Calu3 (cell line): ENCODE data around the gene KLHL29. TPM values are rescaled to one million over a fixed set of nuclear protein-coding genes. Genes with fewer than 3 reads are reported as not detected.

ENCODE experiments used
- BruUV-seq: library from RNA; stranded (reverse); fragments of 400-500 nt; replicated peaks from 2 replicates; lab custom pipeline; 2021; lab: Mats Ljungman, UMichigan
- CTCF ChIA-PET: fragments of 300-600 bp; sonication (Branson Sonifier 250); formaldehyde crosslinking; loops from one replicate; lab custom pipeline; 2022; ENCODE audit warnings: antibody characterized with exemption; lab: Charles Lee
- DNase-seq: peaks from one replicate; pipeline ENCODE4 v3.0.0; 2022
- H3K27ac Mint-ChIP-seq: one replicate; pipeline ENCODE4 v1.8.0; 2022; ENCODE audit warnings: mixed read lengths; ENCODE audit not compliant: unreplicated experiment
- H3K27me3 Mint-ChIP-seq: one replicate; pipeline ENCODE4 v1.8.0; 2022; ENCODE audit warnings: mixed read lengths; ENCODE audit not compliant: unreplicated experiment
- H3K36me3 Mint-ChIP-seq: one replicate; pipeline ENCODE4 v1.8.0; 2022; ENCODE audit warnings: mild to moderate bottlenecking, moderate library complexity, mixed read lengths; ENCODE audit not compliant: insufficient read depth, unreplicated experiment
- H3K4me1 Mint-ChIP-seq: one replicate; pipeline ENCODE4 v1.8.0; 2022; ENCODE audit warnings: mild to moderate bottlenecking, low read depth, mixed read lengths; ENCODE audit not compliant: unreplicated experiment
- H3K4me3 Mint-ChIP-seq: one replicate; pipeline ENCODE4 v1.8.0; 2022; ENCODE audit warnings: mild to moderate bottlenecking, low read depth, moderate library complexity, mixed read lengths; ENCODE audit not compliant: unreplicated experiment
- H3K9me3 Mint-ChIP-seq: one replicate; pipeline ENCODE4 v1.8.0; 2022; ENCODE audit warnings: low read depth, mixed read lengths; ENCODE audit not compliant: unreplicated experiment
- intact Hi-C: fragments of 100-400 bp; cut with micrococcal nuclease; formaldehyde crosslinking; loops from one replicate; pipeline ENCODE4 v1.10.0; 2022; ENCODE audit not compliant: unreplicated experiment
- total RNA-seq: library from RNA; stranded (reverse); gene quantifications from 2 replicates; pipeline ENCODE4 v1.2.3, GENCODE V29; 2022
- TF ChIP-seq, protein P1 (sequence below): fragments of 200-600 bp; IDR thresholded peaks from one replicate; pipeline ENCODE4 v1.8.0; 2022; ENCODE audit warnings: antibody characterized with exemption; ENCODE audit not compliant: unreplicated experiment

The KLHL29 gene
- total RNA-seq, 1 experiment from 2014 or later: 11.9 TPM

DNA sequence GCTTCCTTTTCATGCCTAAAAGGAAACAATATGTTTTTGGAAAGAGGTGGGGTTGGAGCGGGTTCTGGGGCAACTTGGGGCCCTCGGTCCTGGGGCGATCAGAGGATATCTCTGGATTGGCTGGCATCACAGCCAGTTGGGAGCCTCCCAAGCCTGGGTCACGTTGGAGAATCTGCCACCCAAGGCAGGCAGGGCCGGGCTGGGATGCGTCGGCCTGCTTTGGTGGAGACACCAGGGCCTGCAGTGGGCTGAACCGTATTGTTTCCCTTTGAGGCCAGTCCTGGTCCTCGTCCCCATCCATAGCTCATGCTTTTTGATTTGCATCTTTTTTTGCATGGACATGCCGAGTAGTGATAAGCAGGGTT is 306.1 kb downstream of the KLHL29 start:
- no peak overlapping the region for H3K27ac Mint-ChIP-seq
- TF ChIP-seq, protein P1, sequence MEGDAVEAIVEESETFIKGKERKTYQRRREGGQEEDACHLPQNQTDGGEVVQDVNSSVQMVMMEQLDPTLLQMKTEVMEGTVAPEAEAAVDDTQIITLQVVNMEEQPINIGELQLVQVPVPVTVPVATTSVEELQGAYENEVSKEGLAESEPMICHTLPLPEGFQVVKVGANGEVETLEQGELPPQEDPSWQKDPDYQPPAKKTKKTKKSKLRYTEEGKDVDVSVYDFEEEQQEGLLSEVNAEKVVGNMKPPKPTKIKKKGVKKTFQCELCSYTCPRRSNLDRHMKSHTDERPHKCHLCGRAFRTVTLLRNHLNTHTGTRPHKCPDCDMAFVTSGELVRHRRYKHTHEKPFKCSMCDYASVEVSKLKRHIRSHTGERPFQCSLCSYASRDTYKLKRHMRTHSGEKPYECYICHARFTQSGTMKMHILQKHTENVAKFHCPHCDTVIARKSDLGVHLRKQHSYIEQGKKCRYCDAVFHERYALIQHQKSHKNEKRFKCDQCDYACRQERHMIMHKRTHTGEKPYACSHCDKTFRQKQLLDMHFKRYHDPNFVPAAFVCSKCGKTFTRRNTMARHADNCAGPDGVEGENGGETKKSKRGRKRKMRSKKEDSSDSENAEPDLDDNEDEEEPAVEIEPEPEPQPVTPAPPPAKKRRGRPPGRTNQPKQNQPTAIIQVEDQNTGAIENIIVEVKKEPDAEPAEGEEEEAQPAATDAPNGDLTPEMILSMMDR: no peak
- no peaks in the 10 kb centered on the region for H3K9me3 Mint-ChIP-seq
- CTCF ChIA-PET: no interaction called here
- no peaks in the 10 kb centered on the region for H3K27me3 Mint-ChIP-seq
- intact Hi-C loops: no loop called here
- H3K4me1 Mint-ChIP-seq: no peaks in the 10 kb centered on the region
- no peak overlapping the region for H3K4me3 Mint-ChIP-seq
- BruUV-seq: no TSS peak
- no peaks in the 10 kb centered on the region for H3K36me3 Mint-ChIP-seq
- DNase-seq: no peak

DNA sequence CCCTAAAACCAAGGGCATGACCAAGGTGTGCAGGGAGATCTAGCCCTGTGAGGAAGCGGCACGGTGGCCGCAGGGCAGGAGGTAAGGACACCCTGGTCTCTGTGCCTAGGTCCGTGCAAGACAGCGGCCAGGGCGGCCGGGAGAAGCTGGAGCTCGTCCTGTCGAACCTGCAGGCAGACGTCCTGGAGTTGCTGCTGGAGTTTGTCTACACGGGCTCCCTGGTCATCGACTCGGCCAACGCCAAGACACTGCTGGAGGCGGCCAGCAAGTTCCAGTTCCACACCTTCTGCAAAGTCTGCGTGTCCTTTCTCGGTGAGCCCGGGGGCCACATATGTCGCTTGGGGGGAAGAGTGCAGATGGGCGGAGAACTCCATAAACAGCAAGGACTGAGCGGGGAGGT is 306.6 kb downstream of the KLHL29 start:
- H3K36me3 Mint-ChIP-seq: no peaks in the 10 kb centered on the region
- no TSS peak for BruUV-seq
- CTCF ChIA-PET: no interaction called here
- DNase-seq: no peak
- TF ChIP-seq, protein P1: no peak
- no peak overlapping the region for H3K27ac Mint-ChIP-seq
- H3K4me1 Mint-ChIP-seq: no peaks in the 10 kb centered on the region
- intact Hi-C loops: no loop called here
- no peak overlapping the region for H3K4me3 Mint-ChIP-seq
- H3K27me3 Mint-ChIP-seq: no peaks in the 10 kb centered on the region
- no peaks in the 10 kb centered on the region for H3K9me3 Mint-ChIP-seq

DNA sequence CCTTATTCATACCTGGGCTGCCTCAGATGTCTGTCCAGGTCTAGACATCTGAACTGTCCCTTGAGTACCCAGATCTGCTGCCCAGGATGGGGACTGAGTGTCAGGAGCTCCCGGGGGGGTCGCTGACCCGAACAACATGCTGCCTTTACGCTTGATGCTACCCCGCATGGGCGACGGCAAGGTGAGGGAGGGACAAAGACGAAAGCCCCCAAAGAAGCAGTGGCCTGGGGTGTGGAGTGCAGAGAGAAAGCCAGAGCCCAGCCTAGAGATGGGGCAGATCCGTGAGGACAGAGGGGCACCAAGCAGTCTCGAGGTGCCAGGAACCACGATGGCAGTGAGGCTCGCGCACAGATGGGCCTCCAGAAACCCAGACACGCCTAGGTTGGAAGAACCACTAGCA is 307.3 kb downstream of the KLHL29 start:
- H3K9me3 Mint-ChIP-seq: no peaks in the 10 kb centered on the region
- CTCF ChIA-PET: no interaction called here
- no TSS peak for BruUV-seq

DNA sequence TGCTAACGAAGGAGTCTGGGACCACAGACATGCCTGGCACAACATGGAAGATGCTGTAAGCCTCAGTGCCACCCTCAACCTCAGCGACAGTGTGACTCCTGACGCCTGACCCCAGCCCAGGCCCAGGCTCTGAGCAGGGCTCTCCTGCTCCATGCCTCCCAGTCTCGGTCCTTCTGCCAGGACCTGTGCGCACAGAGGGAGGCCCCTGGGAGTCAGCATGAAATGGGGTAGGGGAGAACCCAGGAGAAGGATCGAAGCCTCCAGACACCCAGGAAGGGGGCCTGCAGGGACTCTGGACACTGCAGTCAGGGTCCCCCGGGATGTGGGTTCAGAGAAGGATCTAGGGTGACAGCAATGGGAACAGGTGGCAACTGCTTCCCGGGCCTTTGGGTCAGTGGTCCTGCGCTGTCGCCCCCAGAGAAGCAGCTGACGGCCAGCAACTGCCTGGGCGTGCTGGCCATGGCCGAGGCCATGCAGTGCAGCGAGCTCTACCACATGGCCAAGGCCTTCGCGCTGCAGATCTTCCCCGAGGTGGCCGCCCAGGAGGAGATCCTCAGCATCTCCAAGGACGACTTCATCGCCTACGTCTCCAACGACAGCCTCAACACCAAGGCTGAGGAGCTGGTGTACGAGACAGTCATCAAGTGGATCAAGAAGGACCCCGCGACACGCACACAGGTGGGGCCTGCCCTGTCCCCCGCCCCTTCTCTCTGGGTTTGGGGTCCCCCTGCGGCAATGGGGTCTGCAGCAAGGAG is 308.0 kb downstream of the KLHL29 start:
- Mint-ChIP-seq H3K4me3 (no peak overlapping the region), H3K27ac (no peak overlapping the region), H3K4me1 (no peaks in the 10 kb centered on the region), H3K36me3 (peaks cover 6% of the 10 kb centered on the region), H3K9me3 (no peaks in the 10 kb centered on the region), H3K27me3 (no peaks in the 10 kb centered on the region)
- CTCF ChIA-PET: no interaction called here
- intact Hi-C loops: no loop called here
- TF ChIP-seq, protein P1: no peak
- BruUV-seq: no TSS peak
- no peak for DNase-seq

More for the DNA sequence above, 307.3 kb downstream of the KLHL29 start:
- Mint-ChIP-seq H3K4me3 (no peak overlapping the region), H3K36me3 (no peaks in the 10 kb centered on the region), H3K27ac (no peak overlapping the region), H3K27me3 (no peaks in the 10 kb centered on the region), H3K4me1 (no peaks in the 10 kb centered on the region)
- DNase-seq: no peak
- intact Hi-C loops: no loop called here
- TF ChIP-seq, protein P1: no peak
